T-helper 1 cell treated with Interleukin-12 subunit alpha and Interleukin-12 subunit beta and Interleukin-4 antibody, amounts not matched to agents 30 μg/mL and 1 μg/mL, for 36 hours (primary cell): Measurements from ENCODE around the gene GMPS.

Experiments
- H3K27ac Mint-ChIP-seq: one replicate; pipeline ENCODE4 v1.8.0; 2021; ENCODE audit warnings: mild to moderate bottlenecking, mixed read lengths
- H3K27me3 Mint-ChIP-seq: one replicate; pipeline ENCODE4 v1.8.0; 2021; ENCODE audit warnings: low read depth, mixed read lengths
- H3K36me3 Mint-ChIP-seq: one replicate; pipeline ENCODE4 v1.8.0; 2021; ENCODE audit warnings: low read depth, mixed read lengths
- H3K4me1 Mint-ChIP-seq: one replicate; pipeline ENCODE4 v1.8.0; 2021; ENCODE audit warnings: low read depth, mixed read lengths
- H3K4me3 Mint-ChIP-seq: one replicate; pipeline ENCODE4 v1.8.0; 2021; ENCODE audit warnings: mild to moderate bottlenecking, moderate library complexity, mixed read lengths
- H3K9me3 Mint-ChIP-seq: one replicate; pipeline ENCODE4 v1.8.0; 2021; ENCODE audit warnings: mixed read lengths

Gene GMPS

DNA sequence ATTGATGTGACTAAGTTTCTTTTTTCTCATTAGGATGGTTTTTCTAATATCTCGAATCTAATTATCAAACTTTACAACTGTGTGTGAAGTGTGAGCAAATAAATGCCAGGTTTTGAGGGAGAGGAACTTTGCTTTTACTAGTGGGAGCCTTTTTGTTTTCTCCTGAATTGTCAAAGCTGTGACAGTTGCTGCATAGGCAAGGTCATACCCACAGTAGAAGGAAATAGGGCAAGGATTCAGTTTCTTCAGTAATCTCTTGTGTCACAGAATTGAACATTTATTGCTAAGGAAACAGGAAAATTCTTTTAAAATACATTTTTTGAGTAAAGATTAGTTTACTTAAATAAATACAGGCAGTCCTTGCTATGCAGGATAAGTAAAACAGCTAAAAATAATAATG is 19.5 kb downstream of the GMPS start:
- Mint-ChIP-seq H3K27me3 (no peaks in the 10 kb centered on the region), H3K4me3 (no peak overlapping the region), H3K27ac (no peak overlapping the region), H3K4me1 (peaks cover 24% of the 10 kb centered on the region), H3K36me3 (peaks cover 9% of the 10 kb centered on the region), H3K9me3 (no peaks in the 10 kb centered on the region)

DNA sequence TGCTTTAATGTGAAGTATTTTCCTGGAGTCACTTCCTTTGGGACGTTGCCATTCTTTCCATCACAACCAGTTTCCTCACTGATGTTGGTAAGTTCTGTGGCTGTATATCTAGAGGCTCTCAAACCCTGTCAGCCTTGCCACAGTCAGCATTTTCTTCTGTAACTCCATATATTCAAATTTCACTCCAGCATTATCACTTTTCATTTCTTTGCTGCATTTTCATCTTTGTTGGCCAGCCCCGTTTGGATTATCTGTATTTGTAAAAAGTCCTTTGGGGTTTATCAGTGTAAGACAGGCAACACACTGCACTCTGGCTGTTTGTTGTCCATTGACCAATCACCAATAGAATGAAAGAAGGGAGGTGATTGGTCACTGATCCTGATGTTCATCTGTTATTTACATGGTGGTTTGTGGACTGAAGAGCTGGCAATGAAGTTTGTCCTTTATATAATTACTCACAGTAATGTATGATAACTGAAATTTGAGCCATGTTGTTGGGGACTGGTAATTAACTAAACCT is 20.3 kb downstream of the GMPS start:
- Mint-ChIP-seq H3K4me3 (no peak overlapping the region), H3K4me1 (peaks cover 27% of the 10 kb centered on the region), H3K36me3 (peaks cover 10% of the 10 kb centered on the region), H3K9me3 (no peaks in the 10 kb centered on the region), H3K27me3 (no peaks in the 10 kb centered on the region), H3K27ac (no peak overlapping the region)

DNA sequence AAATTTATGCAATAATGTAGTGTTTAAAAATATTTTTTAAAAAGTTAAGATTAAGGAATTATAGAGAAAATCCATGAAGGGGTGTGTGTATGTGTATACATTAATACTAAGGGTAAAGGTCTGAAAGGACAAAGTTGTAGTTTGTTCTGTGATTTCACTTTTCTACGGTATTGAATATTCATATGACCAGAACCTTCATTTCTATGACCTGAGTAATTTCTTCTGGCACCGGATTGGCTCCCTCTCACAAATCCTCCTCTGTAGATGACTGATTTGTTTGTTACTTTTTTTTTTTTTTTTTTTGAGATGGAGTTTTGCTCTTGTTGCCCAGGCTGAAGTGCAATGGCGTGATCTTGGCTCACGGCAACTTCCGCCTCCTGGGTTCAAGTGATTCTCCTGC is 20.9 kb downstream of the GMPS start:
- H3K9me3 Mint-ChIP-seq, result no peaks in the 10 kb centered on the region
- H3K27ac Mint-ChIP-seq, result no peak overlapping the region
- H3K27me3 Mint-ChIP-seq, result no peaks in the 10 kb centered on the region
- peaks cover 11% of the 10 kb centered on the region for H3K36me3 Mint-ChIP-seq
- H3K4me3 Mint-ChIP-seq, result no peak overlapping the region
- peaks cover 27% of the 10 kb centered on the region for H3K4me1 Mint-ChIP-seq

DNA sequence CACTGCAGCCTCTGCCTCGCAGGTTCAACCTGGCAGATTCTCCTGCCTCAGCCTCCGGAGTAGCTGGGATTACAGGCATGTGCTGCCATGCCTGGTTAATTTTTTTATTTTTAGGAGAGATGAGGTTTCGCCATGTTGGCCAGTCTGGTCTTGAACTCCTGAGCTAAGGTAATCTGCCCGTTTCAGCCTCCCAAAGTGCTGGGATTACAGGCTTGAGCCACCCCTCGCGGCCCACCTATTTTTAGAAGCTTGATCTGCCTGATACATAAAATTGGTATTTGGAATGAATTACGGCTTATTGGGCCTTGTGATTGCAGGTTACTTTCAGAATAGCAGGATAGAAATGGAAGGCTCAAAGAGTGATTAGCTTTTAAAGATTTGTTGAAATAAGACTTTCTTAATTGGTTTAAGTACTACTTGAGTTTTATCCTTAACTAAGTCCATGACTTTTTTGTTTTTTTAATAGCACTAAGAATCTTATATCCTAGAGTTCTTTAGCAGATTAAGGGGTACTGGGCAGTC is 25.0 kb downstream of the GMPS start:
- Mint-ChIP-seq H3K27me3 (no peaks in the 10 kb centered on the region), H3K9me3 (no peaks in the 10 kb centered on the region), H3K4me3 (no peak overlapping the region), H3K36me3 (peaks cover 30% of the 10 kb centered on the region), H3K27ac (no peak overlapping the region), H3K4me1 (peaks cover 9% of the 10 kb centered on the region)

DNA sequence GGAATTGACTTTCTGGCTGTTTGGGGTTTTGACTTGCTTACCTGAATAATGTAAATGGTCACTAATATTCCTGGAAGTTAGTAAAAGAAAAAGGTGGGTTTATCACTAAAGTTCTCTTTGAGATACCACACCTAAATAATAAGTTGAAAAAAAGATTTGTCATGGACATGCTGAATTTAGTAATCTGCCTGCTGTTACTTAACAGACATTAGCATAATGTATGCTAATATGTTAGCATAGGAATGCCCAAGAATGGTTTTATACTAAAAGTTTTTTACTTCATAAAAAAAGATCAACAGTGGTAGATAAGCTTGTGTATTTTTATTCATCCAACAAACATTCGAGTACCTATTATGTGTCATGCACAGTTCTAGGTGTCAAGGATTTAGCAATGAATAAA is 36.5 kb downstream of the GMPS start:
- Mint-ChIP-seq H3K4me1 (peaks cover 13% of the 10 kb centered on the region), H3K27ac (no peak overlapping the region), H3K4me3 (no peak overlapping the region), H3K27me3 (no peaks in the 10 kb centered on the region), H3K36me3 (peaks cover 44% of the 10 kb centered on the region), H3K9me3 (peaks cover 5% of the 10 kb centered on the region)

DNA sequence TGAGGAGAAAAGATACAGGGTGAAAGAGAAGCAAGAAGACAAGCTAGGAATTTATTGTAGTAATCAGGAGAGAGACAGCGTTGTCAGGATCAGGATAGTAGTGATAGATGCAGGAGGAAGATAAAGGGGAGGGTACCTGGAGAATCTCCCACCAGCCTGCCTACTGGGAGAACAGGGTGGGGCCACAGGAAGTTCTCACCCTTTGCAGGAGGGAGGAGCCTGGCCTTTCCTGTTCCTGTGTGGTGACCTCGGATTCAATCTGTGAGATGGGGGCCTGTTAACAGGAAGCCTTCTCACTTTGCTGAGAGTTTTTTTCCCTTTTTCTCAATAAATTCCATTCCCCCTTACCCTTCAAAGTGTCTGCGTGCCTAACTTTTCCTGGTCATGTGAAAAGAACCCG is 37.6 kb downstream of the GMPS start:
- peak overlapping the region; percentile 80 for H3K27ac Mint-ChIP-seq
- peaks cover 5% of the 10 kb centered on the region for H3K9me3 Mint-ChIP-seq
- peaks cover 16% of the 10 kb centered on the region for H3K4me1 Mint-ChIP-seq
- no peaks in the 10 kb centered on the region for H3K27me3 Mint-ChIP-seq
- peak overlapping the region; percentile 8 for H3K4me3 Mint-ChIP-seq
- H3K36me3 Mint-ChIP-seq, result peaks cover 50% of the 10 kb centered on the region

DNA sequence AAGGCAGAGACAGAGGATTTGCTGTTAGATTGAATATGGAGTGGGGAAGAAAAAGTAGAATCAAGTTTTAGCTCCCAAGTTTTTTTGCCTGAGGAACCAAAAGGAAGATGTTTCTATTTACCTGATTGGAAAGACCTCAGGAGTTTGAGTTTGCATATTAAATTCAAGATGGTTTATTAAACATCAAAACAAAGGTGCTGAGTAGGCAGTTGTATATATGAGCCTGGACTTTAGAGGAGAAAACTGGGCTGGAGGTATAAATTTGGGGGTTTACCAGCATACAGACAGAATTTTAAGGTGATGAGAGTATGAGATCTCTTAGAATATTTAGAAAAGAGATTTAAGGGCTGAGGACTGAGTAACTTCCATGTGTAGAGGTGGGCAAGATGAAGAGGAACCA is 38.2 kb downstream of the GMPS start:
- Mint-ChIP-seq H3K4me1 (peaks cover 17% of the 10 kb centered on the region), H3K27me3 (no peaks in the 10 kb centered on the region), H3K9me3 (peaks cover 5% of the 10 kb centered on the region), H3K36me3 (peaks cover 50% of the 10 kb centered on the region), H3K27ac (peak overlapping the region; percentile 39), H3K4me3 (no peak overlapping the region)

DNA sequence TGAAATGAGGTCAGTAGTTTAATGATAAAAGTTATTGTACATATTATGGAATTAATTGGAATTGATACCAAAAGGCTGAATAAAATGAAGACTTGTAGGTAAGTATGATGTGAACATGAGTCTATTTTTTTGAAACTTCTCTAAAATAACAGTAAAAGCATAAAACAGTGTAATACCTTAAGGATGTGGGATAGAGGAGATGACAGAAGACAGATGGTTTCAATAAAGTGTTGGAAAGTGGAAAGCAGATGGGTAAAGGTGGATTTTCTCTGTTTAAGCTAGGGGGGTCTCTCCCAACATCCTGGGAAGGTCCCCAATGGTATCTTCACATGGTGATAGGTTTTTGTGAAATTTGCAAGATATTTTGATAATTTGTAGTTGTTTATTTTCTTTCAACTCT is 41.6 kb downstream of the GMPS start:
- Mint-ChIP-seq H3K36me3 (peaks cover 56% of the 10 kb centered on the region), H3K27me3 (no peaks in the 10 kb centered on the region), H3K4me3 (no peak overlapping the region), H3K4me1 (peaks cover 26% of the 10 kb centered on the region), H3K27ac (peak overlapping the region; percentile 12), H3K9me3 (peaks cover 5% of the 10 kb centered on the region)

DNA sequence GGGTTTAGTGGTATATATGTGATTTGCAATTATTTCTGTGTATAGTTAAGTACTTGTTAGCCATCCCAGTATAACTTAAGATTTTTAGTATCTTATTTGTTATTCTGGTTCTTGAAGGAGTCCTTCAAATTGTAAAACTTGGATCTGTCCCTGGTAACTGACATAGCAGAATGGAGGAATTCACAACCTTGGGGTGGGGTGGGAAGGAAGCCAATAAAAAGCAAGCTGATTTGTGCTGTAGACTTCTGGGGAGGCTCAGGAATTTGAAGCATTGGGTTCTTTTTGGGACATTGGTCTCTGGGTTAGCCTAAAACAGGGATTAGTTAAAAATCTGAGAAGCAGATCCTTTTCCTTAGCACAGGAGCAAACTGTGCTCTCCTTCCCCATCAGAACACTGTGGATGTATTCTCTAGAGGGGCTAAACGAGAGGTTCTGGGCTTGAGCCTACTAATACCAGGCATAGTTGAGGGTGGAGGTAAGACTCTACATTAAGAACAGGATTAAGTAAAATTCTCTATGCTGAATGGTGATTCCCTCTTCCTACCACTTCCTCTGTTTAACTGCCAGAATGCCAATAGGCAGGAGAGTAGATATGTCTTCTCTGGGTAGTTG is 42.2 kb downstream of the GMPS start:
- Mint-ChIP-seq H3K27me3 (no peaks in the 10 kb centered on the region), H3K9me3 (peaks cover 3% of the 10 kb centered on the region), H3K36me3 (peaks cover 58% of the 10 kb centered on the region), H3K4me3 (no peak overlapping the region), H3K27ac (no peak overlapping the region), H3K4me1 (peaks cover 23% of the 10 kb centered on the region)

DNA sequence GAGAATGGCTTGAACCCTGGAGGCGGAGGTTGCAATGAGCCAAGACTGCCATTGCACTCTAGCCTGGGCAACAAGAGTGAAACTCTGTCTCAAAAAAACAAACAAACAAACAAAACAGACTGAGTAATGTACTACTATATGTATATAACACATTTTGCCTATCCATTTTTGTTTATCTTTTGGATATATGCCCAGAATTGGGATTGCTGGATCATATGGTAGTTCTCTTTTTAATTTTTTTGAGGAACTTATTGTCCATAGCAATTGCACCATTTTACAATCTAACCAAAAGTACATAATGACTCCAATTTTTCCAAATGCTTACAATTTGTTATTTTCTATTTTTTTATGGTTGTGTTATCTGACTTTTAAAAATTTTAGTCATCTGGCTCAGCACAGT is 47.3 kb downstream of the GMPS start:
- no peak overlapping the region for H3K27ac Mint-ChIP-seq
- H3K4me3 Mint-ChIP-seq, result no peak overlapping the region
- peaks cover 10% of the 10 kb centered on the region for H3K4me1 Mint-ChIP-seq
- H3K27me3 Mint-ChIP-seq, result no peaks in the 10 kb centered on the region
- H3K36me3 Mint-ChIP-seq, result peaks cover 33% of the 10 kb centered on the region
- H3K9me3 Mint-ChIP-seq, result no peaks in the 10 kb centered on the region

DNA sequence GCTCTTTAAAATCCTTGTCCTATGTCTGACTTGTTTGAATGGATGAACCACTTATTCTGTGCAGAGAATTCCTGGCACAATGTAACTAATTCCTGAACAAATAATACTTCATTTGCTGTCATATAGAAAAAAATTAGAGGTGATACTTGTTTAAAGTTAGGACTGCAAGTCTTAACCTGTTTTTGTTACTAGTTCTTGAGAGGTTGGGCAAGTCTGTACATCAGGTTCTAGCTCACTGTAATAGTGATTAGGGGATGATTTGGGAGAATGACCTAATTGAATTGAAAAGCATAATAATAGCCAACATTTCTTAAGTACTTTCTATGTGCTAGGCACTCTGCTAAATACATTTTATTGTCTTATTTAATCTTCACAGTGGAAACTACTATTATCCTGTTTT is 49.3 kb downstream of the GMPS start:
- no peaks in the 10 kb centered on the region for H3K9me3 Mint-ChIP-seq
- H3K4me3 Mint-ChIP-seq, result no peak overlapping the region
- no peak overlapping the region for H3K27ac Mint-ChIP-seq
- no peaks in the 10 kb centered on the region for H3K27me3 Mint-ChIP-seq
- H3K36me3 Mint-ChIP-seq, result peaks cover 35% of the 10 kb centered on the region
- peaks cover 8% of the 10 kb centered on the region for H3K4me1 Mint-ChIP-seq

DNA sequence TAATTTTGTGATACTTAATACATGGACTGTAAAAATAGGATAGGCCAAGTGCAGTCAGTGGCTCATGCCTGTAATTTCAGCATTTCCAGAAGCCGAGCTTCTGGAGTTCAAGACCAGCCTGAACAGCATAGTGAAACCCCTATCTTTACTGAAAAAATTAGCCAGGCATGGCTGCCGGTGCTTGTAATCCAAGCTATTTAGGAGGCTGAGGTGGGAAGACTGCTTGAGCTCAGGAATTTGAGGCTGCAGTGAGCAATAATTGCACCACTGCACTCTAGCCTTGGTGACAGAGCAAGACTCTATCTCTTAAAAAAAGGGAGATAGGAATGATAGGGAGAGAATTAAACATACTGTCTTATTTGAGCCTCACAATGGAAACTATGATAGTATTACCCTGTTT is 51.0 kb downstream of the GMPS start:
- Mint-ChIP-seq H3K4me1 (peaks cover 4% of the 10 kb centered on the region), H3K27me3 (no peaks in the 10 kb centered on the region), H3K4me3 (no peak overlapping the region), H3K27ac (no peak overlapping the region), H3K36me3 (peaks cover 35% of the 10 kb centered on the region), H3K9me3 (no peaks in the 10 kb centered on the region)

DNA sequence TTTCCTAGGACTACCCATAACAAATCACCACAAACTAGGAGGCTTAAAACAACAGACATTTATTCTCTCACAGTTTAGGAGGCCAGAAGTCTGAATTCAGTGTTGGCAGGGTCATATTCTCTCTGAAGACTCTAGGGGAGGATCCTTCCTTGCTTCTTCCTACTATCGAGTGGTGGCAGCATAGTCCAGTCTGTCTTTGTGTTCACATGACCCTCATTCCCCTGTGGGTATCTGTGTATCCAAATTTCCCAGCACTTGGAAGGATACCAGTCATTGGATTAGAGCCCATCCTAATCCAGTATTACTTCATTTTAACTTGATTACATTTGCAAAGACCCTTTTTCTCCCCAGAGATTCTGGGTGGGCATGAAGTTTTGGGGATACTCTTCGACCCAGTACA is 63.8 kb downstream of the GMPS start:
- H3K27ac Mint-ChIP-seq, result no peak overlapping the region
- H3K36me3 Mint-ChIP-seq, result peaks cover 29% of the 10 kb centered on the region

DNA sequence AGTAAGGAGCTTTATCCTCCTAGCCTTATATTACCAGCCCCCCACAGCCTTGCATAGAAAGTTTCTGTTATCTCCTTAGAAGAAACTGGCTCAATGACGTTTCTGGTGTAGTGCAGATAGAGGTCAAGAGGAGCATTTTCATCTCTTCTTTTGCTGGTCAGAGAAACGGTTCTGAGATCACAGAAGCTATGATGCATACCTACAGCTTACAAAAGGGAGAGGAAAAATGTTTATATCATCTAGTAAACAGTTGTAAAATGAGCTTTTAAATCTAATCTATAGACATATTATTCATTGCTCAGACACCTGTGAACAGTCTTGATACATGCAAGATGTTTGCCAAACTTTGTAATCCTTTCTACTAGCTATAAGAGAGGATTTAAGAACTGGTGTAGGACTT is 68.0 kb downstream of the GMPS start:
- H3K27me3 Mint-ChIP-seq, result no peaks in the 10 kb centered on the region
- no peak overlapping the region for H3K27ac Mint-ChIP-seq
- peaks cover 33% of the 10 kb centered on the region for H3K36me3 Mint-ChIP-seq
- peaks cover 1% of the 10 kb centered on the region for H3K4me1 Mint-ChIP-seq
- H3K4me3 Mint-ChIP-seq, result no peak overlapping the region
- H3K9me3 Mint-ChIP-seq, result no peaks in the 10 kb centered on the region

More for the DNA sequence above, 63.8 kb downstream of the GMPS start:
- H3K27me3 Mint-ChIP-seq, result no peaks in the 10 kb centered on the region
- H3K9me3 Mint-ChIP-seq, result no peaks in the 10 kb centered on the region
- H3K4me1 Mint-ChIP-seq, result peaks cover 1% of the 10 kb centered on the region
- H3K4me3 Mint-ChIP-seq, result no peak overlapping the region

DNA sequence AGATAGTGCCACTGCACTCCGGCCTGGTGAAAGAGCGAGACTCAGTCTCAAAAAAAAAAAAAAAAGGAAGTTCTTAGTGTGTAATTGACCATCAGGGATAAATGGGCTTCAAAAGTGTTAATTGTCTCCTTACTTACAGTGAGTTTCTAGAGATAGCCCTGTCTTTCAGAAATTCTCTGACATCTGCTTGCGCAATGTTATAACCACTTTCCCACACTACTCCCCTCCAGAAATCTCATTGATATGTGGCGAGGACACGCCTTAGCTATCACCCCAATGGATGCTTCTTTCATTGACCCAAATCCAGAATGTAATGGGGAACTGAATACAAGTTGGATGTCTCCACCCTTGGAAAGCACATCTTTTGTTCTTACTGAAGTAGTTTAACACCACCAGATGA is 70.9 kb downstream of the GMPS start:
- H3K27me3 Mint-ChIP-seq, result no peaks in the 10 kb centered on the region
- H3K4me3 Mint-ChIP-seq, result no peak overlapping the region
- peaks cover 1% of the 10 kb centered on the region for H3K4me1 Mint-ChIP-seq
- H3K27ac Mint-ChIP-seq, result no peak overlapping the region
- H3K36me3 Mint-ChIP-seq, result peaks cover 23% of the 10 kb centered on the region
- no peaks in the 10 kb centered on the region for H3K9me3 Mint-ChIP-seq
